Measurements from ENCODE around the gene PPP1R18.

DNA sequence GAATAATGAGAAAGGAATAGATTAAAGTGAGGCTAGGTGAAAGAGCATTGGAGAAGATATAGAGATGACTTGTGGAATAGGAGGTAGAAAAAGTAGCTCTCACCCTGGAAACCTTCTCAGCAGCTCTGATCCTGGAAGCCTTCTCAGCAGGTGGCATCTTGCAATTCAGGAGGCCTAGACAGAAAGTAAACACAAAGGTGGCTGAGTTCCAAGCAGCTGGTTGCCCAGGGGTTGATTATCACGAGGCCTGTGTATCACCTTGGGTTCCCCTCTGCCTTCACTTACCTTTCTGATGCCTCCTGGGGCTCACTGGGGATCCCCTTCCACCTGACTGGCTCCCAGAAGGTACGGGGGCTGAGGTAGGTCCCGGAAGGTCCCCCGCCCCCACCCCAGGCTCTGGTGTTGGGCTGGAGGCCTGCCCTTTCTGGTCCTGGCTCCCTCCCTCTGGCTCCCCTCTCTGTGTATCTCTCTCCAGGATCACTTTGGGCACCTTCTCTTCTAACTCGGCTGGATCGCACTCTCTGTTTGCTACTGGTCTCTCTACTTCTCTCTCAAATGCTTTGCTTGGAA is 20.9 kb upstream of the PPP1R18 start:
- TF ChIP-seq POLR2A (IDR thresholded peaks at IDR 0.05) = no peak
- no peak for TF ChIP-seq CTCF (IDR thresholded peaks at IDR 0.05)

Data from uterus (tissue), 2 donors.